H1 (cell line): Measurements from ENCODE around the gene AHCY. TPM values are rescaled to one million over a fixed set of nuclear protein-coding genes. Genes with fewer than 3 reads are reported as not detected.

Experiments
- CTCF ChIA-PET: fragments of 300-600 bp; sonication (Branson Sonifier 250); formaldehyde crosslinking; loops from one replicate; lab custom pipeline; 2021; ENCODE audit not compliant: partially characterized antibody; lab: Charles Lee
- POLR2A ChIA-PET: fragments of 300-600 bp; sonication (Branson Sonifier 250); formaldehyde crosslinking; loops from one replicate; lab custom pipeline; 2021; ENCODE audit warnings: inconsistent platforms; ENCODE audit not compliant: partially characterized antibody; lab: Charles Lee
- DNase-seq, 2 experiments: peaks; one replicate each; pipeline versions ENCODE4 v3.0.0 to v3.0.0-alpha.2; 2010 to 2022; ENCODE audit warnings: low spot score in 2 of 2, low read depth in 1 of 2, mixed read lengths in 1 of 2
- FAIRE-seq: peaks from 2 replicates; lab custom pipeline; 2011; peaks lifted over from hg19 to GRCh38; lab: Jason Lieb, UNC
- H2AFZ ChIP-seq: 2 replicates; pipeline ENCODE4 v1.8.1; 2012; ENCODE audit warnings: low read length, inconsistent platforms
- H2AK5ac ChIP-seq: 2 replicates; pipeline ENCODE4 v1.6.1; 2013; ENCODE audit warnings: low read depth, low read length
- H2BK120ac ChIP-seq: replicated peaks from 2 replicates; pipeline ENCODE3; 2013; ENCODE audit warnings: low read depth, low read length, inconsistent platforms
- H2BK12ac ChIP-seq: 2 replicates; pipeline ENCODE4 v1.6.1; 2013; ENCODE audit warnings: low read depth, low read length
- H2BK15ac ChIP-seq: 2 replicates; pipeline ENCODE4 v1.6.1; 2013; ENCODE audit warnings: low read length
- H2BK20ac ChIP-seq: 2 replicates; pipeline ENCODE4 v1.6.1; 2013; ENCODE audit warnings: low read length
- H2BK5ac ChIP-seq: 2 replicates; pipeline ENCODE4 v1.6.1; 2013; ENCODE audit warnings: low read depth, low read length
- H3K14ac ChIP-seq: 2 replicates; pipeline ENCODE4 v1.6.1; 2013; ENCODE audit warnings: inconsistent platforms; ENCODE audit not compliant: insufficient read length
- H3K18ac ChIP-seq: 2 replicates; pipeline ENCODE4 v1.6.1; 2013; ENCODE audit warnings: low read length; ENCODE audit errors: extremely low read depth
- H3K23ac ChIP-seq: 2 replicates; pipeline ENCODE4 v1.6.1; 2013; ENCODE audit warnings: inconsistent platforms; ENCODE audit not compliant: insufficient read length
- H3K23me2 ChIP-seq: 2 replicates; pipeline ENCODE4 v1.6.1; 2013; ENCODE audit warnings: low read depth, low read length
- H3K27ac ChIP-seq: 2 replicates; pipeline ENCODE4 v1.6.1; 2011; ENCODE audit warnings: low read depth, low read length, inconsistent platforms
- H3K27me3 ChIP-seq, 4 experiments: replicated peaks in 1 of 4; 1 replicate in 1 of 4; 2 replicates in 3 of 4; pipeline versions ENCODE4 v1.6.1 to v1.8.1; 2011 to 2013; ENCODE audit warnings: low read length in 3 of 4, mild to moderate bottlenecking in 3 of 4, inconsistent platforms in 2 of 4, mixed read lengths in 2 of 4, moderate library complexity in 1 of 4; ENCODE audit not compliant: control insufficient read depth in 3 of 4, insufficient read depth in 3 of 4; ENCODE audit errors: extremely low read depth in 1 of 4
- H3K36me3 ChIP-seq, 4 experiments: 2 replicates each; pipeline versions ENCODE4 v1.6.1 to v1.8.1; 2011 to 2013; ENCODE audit warnings: mild to moderate bottlenecking in 4 of 4, low read length in 3 of 4, moderate library complexity in 2 of 4, control low read depth in 1 of 4, inconsistent platforms in 1 of 4; ENCODE audit not compliant: insufficient read depth in 4 of 4, control insufficient read depth in 2 of 4
- H3K4ac ChIP-seq: replicated peaks from 2 replicates; pipeline ENCODE3; 2013; ENCODE audit warnings: low read length, low read depth, mixed read lengths, inconsistent platforms; ENCODE audit not compliant: insufficient read length
- H3K4me1 ChIP-seq, 4 experiments: replicated peaks in 1 of 4; 1 replicate in 1 of 4; 2 replicates in 3 of 4; pipeline versions ENCODE4 v1.6.1 to v1.8.1; 2011 to 2013; ENCODE audit warnings: low read length in 3 of 4, inconsistent platforms in 2 of 4, mixed read lengths in 1 of 4; ENCODE audit not compliant: insufficient read depth in 4 of 4, control insufficient read depth in 3 of 4
- H3K4me2 ChIP-seq, 2 experiments: 2 replicates each; pipeline versions ENCODE4 v1.6.1 to v1.8.1; 2011 to 2013; ENCODE audit warnings: low read depth in 2 of 2, low read length in 2 of 2, control low read depth in 1 of 2, inconsistent platforms in 1 of 2, mild to moderate bottlenecking in 1 of 2; ENCODE audit not compliant: insufficient read depth in 1 of 2
- H3K4me3 ChIP-seq, 4 experiments: fragments of 200-600, 300-600 bp in 1 of 4; sonication (generic), shearing (Covaris generic), sonication (Bioruptor Twin) in 1 of 4; 2 replicates each; pipeline versions ENCODE4 v1.5.1 to v1.8.1; 2011 to 2016; ENCODE audit warnings: low read length in 4 of 4, low read depth in 3 of 4, control low read depth in 2 of 4, inconsistent platforms in 2 of 4, mild to moderate bottlenecking in 2 of 4, mixed read lengths in 1 of 4, moderate library complexity in 1 of 4; ENCODE audit not compliant: insufficient read depth in 2 of 4; ENCODE audit errors: extremely low read depth in 1 of 4
- H3K56ac ChIP-seq: replicated peaks from 2 replicates; pipeline ENCODE3; 2013; ENCODE audit warnings: low read depth, mild to moderate bottlenecking, mixed read lengths, low read length, inconsistent platforms; ENCODE audit not compliant: insufficient read length
- H3K79me1 ChIP-seq: 2 replicates; pipeline ENCODE4 v1.6.1; 2013; ENCODE audit warnings: low read depth, low read length, control low read depth
- H3K79me2 ChIP-seq, 2 experiments: 2 replicates each; pipeline versions ENCODE4 v1.6.1 to v1.8.1; 2012 to 2013; ENCODE audit warnings: low read length in 2 of 2, mild to moderate bottlenecking in 2 of 2, inconsistent platforms in 1 of 2; ENCODE audit not compliant: insufficient read depth in 2 of 2, control insufficient read depth in 1 of 2
- H3K9ac ChIP-seq, 4 experiments: replicated peaks in 1 of 4; 1 replicate in 1 of 4; 2 replicates in 3 of 4; pipeline versions ENCODE4 v1.6.1 to v1.8.1; 2011 to 2013; ENCODE audit warnings: low read depth in 3 of 4, low read length in 3 of 4, control low read depth in 2 of 4, mild to moderate bottlenecking in 2 of 4, moderate library complexity in 2 of 4, inconsistent platforms in 1 of 4; ENCODE audit errors: extremely low read depth in 1 of 4
- H3K9me3 ChIP-seq, 2 experiments: 2 replicates each; pipeline versions ENCODE4 v1.6.1 to v1.8.1; 2012 to 2013; ENCODE audit warnings: mild to moderate bottlenecking in 2 of 2, moderate library complexity in 2 of 2, control low read depth in 1 of 2, inconsistent platforms in 1 of 2, low read depth in 1 of 2, low read length in 1 of 2, mixed read lengths in 1 of 2; ENCODE audit not compliant: insufficient read depth in 2 of 2
- H4K20me1 ChIP-seq, 2 experiments: replicated peaks in 1 of 2; 2 replicates each; pipeline versions ENCODE3 to v1.8.1; 2011 to 2013; ENCODE audit warnings: inconsistent platforms in 2 of 2, low read length in 2 of 2, mild to moderate bottlenecking in 1 of 2; ENCODE audit not compliant: insufficient read depth in 2 of 2, control insufficient read depth in 1 of 2
- H4K5ac ChIP-seq: 2 replicates; pipeline ENCODE4 v1.6.1; 2013; ENCODE audit warnings: low read length, low read depth, mixed read lengths, inconsistent platforms; ENCODE audit not compliant: insufficient read length
- H4K8ac ChIP-seq: 2 replicates; pipeline ENCODE4 v1.8.0; 2013; ENCODE audit warnings: mild to moderate bottlenecking, moderate library complexity, low read length, inconsistent platforms; ENCODE audit not compliant: insufficient read depth; ENCODE audit errors: extremely low read depth
- H4K91ac ChIP-seq: replicated peaks from 2 replicates; pipeline ENCODE3; 2013; ENCODE audit warnings: low read length, mixed read lengths, inconsistent platforms; ENCODE audit not compliant: insufficient read length
- CTBP2 ChIP-seq: IDR thresholded peaks from 2 replicates; pipeline ENCODE4 v1.7.0; 2011; ENCODE audit warnings: borderline replicate concordance, mild to moderate bottlenecking, moderate library complexity, mixed read lengths, low read length; ENCODE audit not compliant: insufficient read depth, insufficient read length
- EP300 ChIP-seq, 2 experiments: IDR thresholded peaks; 1 replicate in 1 of 2; 2 replicates in 1 of 2; pipeline ENCODE4 v1.6.1; 2011 to 2012; ENCODE audit warnings: low read depth in 2 of 2, low read length in 2 of 2, mild to moderate bottlenecking in 2 of 2, borderline replicate concordance in 1 of 2, inconsistent platforms in 1 of 2, moderate library complexity in 1 of 2
- GABPA ChIP-seq: IDR thresholded peaks from 2 replicates; pipeline ENCODE4 v1.6.1; 2011; ENCODE audit warnings: mild to moderate bottlenecking, low read length, moderate library complexity, borderline replicate concordance; ENCODE audit not compliant: insufficient read depth
- KDM5A ChIP-seq: fragments of 200-600 bp; IDR thresholded peaks from 2 replicates; pipeline ENCODE4 v1.7.1; 2012; ENCODE audit warnings: mild to moderate bottlenecking, low read length, inconsistent platforms, mixed read lengths
- NRF1 ChIP-seq: IDR thresholded peaks from 2 replicates; pipeline ENCODE4 v1.6.1; 2011; ENCODE audit warnings: mild to moderate bottlenecking, low read depth, low read length, improper control_type of control experiment
- RAD21 ChIP-seq, 2 experiments: IDR thresholded peaks in 1 of 2; conservative IDR thresholded peaks in 1 of 2; 2 replicates each; pipeline ENCODE4 v1.6.1; 2011; ENCODE audit warnings: low read depth in 2 of 2, low read length in 2 of 2, improper control_type of control experiment in 1 of 2, inconsistent platforms in 1 of 2, mild to moderate bottlenecking in 1 of 2, moderate library complexity in 1 of 2
- RFX5 ChIP-seq: IDR thresholded peaks from 2 replicates; pipeline ENCODE4 v1.6.1; 2011; ENCODE audit warnings: low read depth, low read length, improper control_type of control experiment, borderline replicate concordance
- SP4 ChIP-seq: IDR thresholded peaks from 2 replicates; pipeline ENCODE4 v1.6.1; 2012; ENCODE audit warnings: low read length, inconsistent platforms
- TCF12 ChIP-seq: IDR thresholded peaks from 2 replicates; pipeline ENCODE4 v1.6.1; 2011; ENCODE audit warnings: low read depth, mild to moderate bottlenecking, low read length
- WGBS, 2 experiments: shearing (Covaris generic) in 1 of 2; methylation state at CpG; one replicate each; pipeline versions ENCODE4 v1.1.6 to v1.1.7; 2013 to 2015; ENCODE audit warnings: low lambda C conversion rate in 2 of 2, mixed read lengths in 2 of 2, inconsistent platforms in 1 of 2, low coverage in 1 of 2, missing lambda C conversion rate in 1 of 2; ENCODE audit not compliant: insufficient replicate concordance in 2 of 2, insufficient coverage in 1 of 2, insufficient read length in 1 of 2; ENCODE audit errors: extremely low coverage in 1 of 2, missing lambda C conversion rate in 1 of 2; 5-methylcytosine and 5-hydroxymethylcytosine counted together
- polyA plus RNA-seq, 7 experiments: library from polyadenylated mRNA; depleted of rRNA in 3 of 7; stranded (reverse) in 5 of 7; unstranded in 2 of 7; fragments of >200 nt in 5 of 7; fragments of 200-250 nt in 2 of 7; gene quantifications; 1 replicate in 5 of 7; 2 replicates in 1 of 7; 4 replicates in 1 of 7; pipeline versions ENCODE4 v1.2.1 to v1.2.3, GENCODE V29; 2011 to 2013; ENCODE audit warnings: missing spikeins in 2 of 7, mixed read lengths in 2 of 7
- total RNA-seq: library from RNA; stranded (reverse); fragmentation: NEBNext Ultra II Directional; extraction: Animal tissue kit (Norgen Biotek cat#: 25700); gene quantifications from 2 replicates; pipeline ENCODE4 v1.2.1, GENCODE V29; 2021

Gene AHCY
- total and polyA plus RNA-seq, 2 of the 8 experiments (the other 6 are each of a cell fraction or from before 2014, with no cell fraction given) = 404 to 638 TPM

GRCh38 chr20:34312544-34313217, 9.5 kb upstream of the AHCY start:
- H2BK20ac ChIP-seq = 0 out of 2 replicates have a peak overlapping the region, but pooled peaks have one; percentile 50
- H4K91ac ChIP-seq = no peak overlapping the region
- H2BK5ac ChIP-seq = no peak overlapping the region
- no peak overlapping the region for H3K23ac ChIP-seq
- no peak overlapping the region for H4K5ac ChIP-seq
- 0 out of 2 replicates have a peak overlapping the region, but pooled peaks have one; percentile 54 for H2AFZ ChIP-seq
- FAIRE-seq = peak; percentile 92
- no peak overlapping the region for H3K14ac ChIP-seq
- H3K4me1 ChIP-seq = peaks cover 0 to 3% (median 0%) of the 10 kb centered on the region in 4 experiments; a peak in 2 of 7 replicates
- H3K36me3 ChIP-seq = no peaks in the 10 kb centered on the region
- peak overlapping the region; percentile 6 to 79; a peak in 3 of 4 replicates for H3K4me2 ChIP-seq
- no peak overlapping the region for H2AK5ac ChIP-seq
- CTCF ChIA-PET = interaction anchor here (0.6 to 4.5 kb wide), 90 partner anchors 8 to 732 kb away, joined by 3 to 50 read pairs (median 6); partner anchors contain the start of genes AHCY, DYNLRB1 and ITCH
- H3K79me1 ChIP-seq = no peaks in the 10 kb centered on the region
- H2BK12ac ChIP-seq = no peak overlapping the region
- no peak overlapping the region; a peak in 1 of 7 replicates for H3K9ac ChIP-seq
- H2BK120ac ChIP-seq = no peak overlapping the region
- no peak overlapping the region for H3K27ac ChIP-seq
- no peak overlapping the region for H3K56ac ChIP-seq
- H3K27me3 ChIP-seq = peaks cover 0 to 8% (median 7%) of the 10 kb centered on the region in 4 experiments; a peak in 5 of 7 replicates
- no peaks in the 10 kb centered on the region for H4K20me1 ChIP-seq
- H3K9me3 ChIP-seq = no peaks in the 10 kb centered on the region
- 18% methylated on average over 9 of the region's 14 CpGs; no CpG with 5 or more reads in 1 of the 2 experiments for WGBS, 2 experiments
- POLR2A ChIA-PET = interaction anchor here (0.9 to 2.8 kb wide), 7 partner anchors 10 to 211 kb away, joined by 3 to 29 read pairs (median 7); partner anchors contain the start of genes AHCY, DYNLRB1 and ITCH
- no peak overlapping the region for H3K4ac ChIP-seq
- H3K18ac ChIP-seq = no peak overlapping the region
- H3K4me3 ChIP-seq = peak overlapping the region; percentile 1 to 67 (median 51); a peak in 7 of 8 replicates
- H2BK15ac ChIP-seq = no peak overlapping the region
- peak; percentile 87 to 97 for DNase-seq
- no peak overlapping the region for H4K8ac ChIP-seq
- H3K23me2 ChIP-seq = peaks cover 6% of the 10 kb centered on the region; the same call in 1 of the 2 replicates
- H3K79me2 ChIP-seq = no peaks in the 10 kb centered on the region
- TF ChIP-seq CTBP2 = no peak
- no peak for TF ChIP-seq SP4
- TF ChIP-seq GABPA = no peak
- TF ChIP-seq EP300 (IDR thresholded peaks at IDR 0.05; ENCODE audit: borderline replicate concordance in 1 of 2, low read depth in 2 of 2, low read length in 2 of 2) = peak in 1 of 2 experiments; percentile 33; a peak in 1 of 3 replicates
- TF ChIP-seq TCF12 = 0 out of 2 replicates have a peak, but pooled peaks have one; percentile 60
- peak; percentile 67; the same call in 1 of the 2 replicates for TF ChIP-seq KDM5A
- no peak for TF ChIP-seq NRF1
- no peak for TF ChIP-seq RFX5
- peak; percentile 100 for TF ChIP-seq RAD21 (IDR thresholded peaks at IDR 0.05 in 1 of 2, conservative IDR thresholded peaks at IDR 0.05 in 1 of 2; ENCODE audit: low read depth in 2 of 2, low read length in 2 of 2)
